GM23248 (cell line): ENCODE data around the gene OR3A2. TPM values are rescaled to one million over a fixed set of nuclear protein-coding genes. Genes with fewer than 3 reads are reported as not detected.
A peak's percentile ranks its signal among the peaks of the same experiment; 100 is the strongest.
"Not testable (repeated sequence)": the region's sequence is repeated elsewhere in the genome, so short reads cannot be mapped to it uniquely, and the experiment has no call there.

ENCODE experiments used
- DNase-seq: peaks from one replicate; pipeline ENCODE4 v3.0.0-alpha.2; 2015
- H2AFZ ChIP-seq: fragments of 200-600 bp; sonication (generic); 2 replicates; pipeline ENCODE4 v1.6.1; 2016; ENCODE audit warnings: antibody characterized with exemption
- H3F3A ChIP-seq: fragments of 200-600 bp; sonication (generic); 2 replicates; pipeline ENCODE4 v1.6.1; 2016; ENCODE audit warnings: mild to moderate bottlenecking, antibody characterized with exemption, mixed run types; ENCODE audit not compliant: insufficient read depth
- H3K27ac ChIP-seq: fragments of 200-600 bp; sonication (generic); 2 replicates; pipeline ENCODE4 v1.5.1; 2016; ENCODE audit warnings: mild to moderate bottlenecking
- H3K27me3 ChIP-seq: fragments of 200-600 bp; sonication (generic); replicated peaks from 2 replicates; pipeline ENCODE4 v1.6.1; 2016; ENCODE audit warnings: mild to moderate bottlenecking; ENCODE audit not compliant: insufficient read depth
- H3K36me3 ChIP-seq: fragments of 200-600 bp; sonication (generic); 2 replicates; pipeline ENCODE4 v1.6.1; 2016; ENCODE audit warnings: low read depth, mild to moderate bottlenecking
- H3K4me1 ChIP-seq: fragments of 200-600 bp; sonication (generic); 2 replicates; pipeline ENCODE4 v1.6.1; 2016; ENCODE audit warnings: mild to moderate bottlenecking; ENCODE audit not compliant: insufficient read depth
- H3K4me2 ChIP-seq: fragments of 200-600 bp; sonication (generic); one replicate; pipeline ENCODE4 v1.6.1; 2016; ENCODE audit warnings: mild to moderate bottlenecking; ENCODE audit not compliant: unreplicated experiment
- H3K4me3 ChIP-seq: fragments of 200-600 bp; sonication (generic); 2 replicates; pipeline ENCODE4 v1.5.1; 2016; ENCODE audit warnings: mild to moderate bottlenecking
- H3K79me2 ChIP-seq: fragments of 200-600 bp; sonication (generic); 2 replicates; pipeline ENCODE4 v1.6.1; 2016; ENCODE audit warnings: mild to moderate bottlenecking; ENCODE audit not compliant: insufficient read depth
- H3K9ac ChIP-seq: fragments of 200-600 bp; sonication (generic); 2 replicates; pipeline ENCODE4 v1.6.1; 2016; ENCODE audit warnings: mild to moderate bottlenecking
- H3K9me2 ChIP-seq: fragments of 200-600 bp; sonication (generic); 2 replicates; pipeline ENCODE4 v1.6.1; 2016; ENCODE audit warnings: mixed run types, mild to moderate bottlenecking, moderate library complexity; ENCODE audit not compliant: insufficient read depth
- H3K9me3 ChIP-seq: fragments of 200-600 bp; sonication (generic); one replicate; pipeline ENCODE4 v1.6.1; 2017; ENCODE audit warnings: low read depth
- H4K20me1 ChIP-seq: fragments of 200-600 bp; sonication (generic); 2 replicates; pipeline ENCODE4 v1.6.0; 2016; ENCODE audit not compliant: insufficient read depth
- EZH2 ChIP-seq: fragments of 200-600 bp; sonication (generic); IDR thresholded peaks from 2 replicates; pipeline ENCODE4 v1.6.1; 2018; ENCODE audit warnings: antibody characterized with exemption, mild to moderate bottlenecking; ENCODE audit not compliant: insufficient read depth, poor library complexity, severe bottlenecking
- EZH2phosphoT487 ChIP-seq: fragments of 200-600 bp; sonication (generic); IDR thresholded peaks from 2 replicates; pipeline ENCODE4 v1.6.1; 2018; ENCODE audit warnings: antibody characterized with exemption, moderate library complexity, mild to moderate bottlenecking, low read depth; ENCODE audit not compliant: insufficient read depth
- WGBS, 2 experiments: methylation state at CpG; one replicate each; pipeline ENCODE4 v1.1.6; 2015 to 2017; ENCODE audit warnings: low lambda C conversion rate in 2 of 2, low coverage in 1 of 2; ENCODE audit errors: missing lambda C conversion rate in 2 of 2; 5-methylcytosine and 5-hydroxymethylcytosine counted together
- in situ Hi-C: fragments of 300-500 bp; cut with MboI; formaldehyde crosslinking; loops from 2 replicates; pipeline ENCODE4 v1.15.0; 2020
- polyA plus RNA-seq: library from polyadenylated mRNA; unstranded; fragments of >200 nt; fragmentation: Nextera tagmentation; extraction: Ambion mirVana; gene quantifications from 2 replicates; pipeline ENCODE4 v1.2.1, GENCODE V29; 2016
- total RNA-seq: library from RNA; depleted of rRNA; stranded (reverse); fragments of >200 nt; shearing (Covaris generic); gene quantifications from 2 replicates; pipeline ENCODE4 v1.2.3, GENCODE V29; 2014; rRNA removed

The OR3A2 gene
- total RNA-seq (not detected in 2 replicates), polyA plus RNA-seq (not detected in 2 replicates)

GRCh38 chr17:3385869-3386816, at the start of gene OR3A2:
Gene OR3A2 (minus strand): TSS chr17:3386308.
- no peak within 1 kb of the TSS for H3K4me2 ChIP-seq
- WGBS, 2 experiments, result 30 to 36% methylated on average over 72 to 79 of the region's 92 CpGs

GRCh38 chr17:3433741-3434140, 47.6 kb upstream of the OR3A2 start, which contains the start of gene OR1E2:
Gene OR1E2 (minus strand): TSS chr17:3433841. CDS start chr17:3433841, 0 bp downstream.
- TF ChIP-seq EZH2 (no peak), EZH2phosphoT487 (no peak)
- in situ Hi-C loops, result no loop called here
- Histone ChIP-seq H3K4me3 (no peak within 1 kb of the TSS), H3K9me2 (no peaks in the 10 kb centered on the region), H3K4me1 (no peaks in the 10 kb centered on the region), H3F3A (no peaks in the 10 kb centered on the region), H4K20me1 (no peaks in the 10 kb centered on the region), H3K27ac (no peak within 1 kb of the TSS), H3K79me2 (no peaks in the 10 kb centered on the region), H3K27me3 (no peaks in the 10 kb centered on the region), H3K36me3 (no peaks in the 10 kb centered on the region), H3K4me2 (no peak within 1 kb of the TSS), H3K9me3 (no peaks in the 10 kb centered on the region), H3K9ac (no peak within 1 kb of the TSS), H2AFZ (no peak within 1 kb of the TSS)
- WGBS, 2 experiments, result 30 to 34% methylated on average over 3 of the region's 3 CpGs
- no peak for DNase-seq

More at GRCh38 chr17:3385869-3386816, at the start of gene OR3A2:
- Histone ChIP-seq H3K9ac (no peak within 1 kb of the TSS), H3K36me3 (no peaks in the 10 kb centered on the region), H3K9me2 (no peaks in the 10 kb centered on the region), H3K4me1 (no peaks in the 10 kb centered on the region), H3F3A (no peaks in the 10 kb centered on the region), H3K79me2 (no peaks in the 10 kb centered on the region), H3K27me3 (no peaks in the 10 kb centered on the region), H3K9me3 (no peaks in the 10 kb centered on the region), H2AFZ (no peak within 1 kb of the TSS), H3K4me3 (no peak within 1 kb of the TSS), H3K27ac (no peak within 1 kb of the TSS), H4K20me1 (no peaks in the 10 kb centered on the region)
- TF ChIP-seq EZH2 (no peak), EZH2phosphoT487 (no peak)
- in situ Hi-C loops, result no loop called here
- no peak for DNase-seq

DNA sequence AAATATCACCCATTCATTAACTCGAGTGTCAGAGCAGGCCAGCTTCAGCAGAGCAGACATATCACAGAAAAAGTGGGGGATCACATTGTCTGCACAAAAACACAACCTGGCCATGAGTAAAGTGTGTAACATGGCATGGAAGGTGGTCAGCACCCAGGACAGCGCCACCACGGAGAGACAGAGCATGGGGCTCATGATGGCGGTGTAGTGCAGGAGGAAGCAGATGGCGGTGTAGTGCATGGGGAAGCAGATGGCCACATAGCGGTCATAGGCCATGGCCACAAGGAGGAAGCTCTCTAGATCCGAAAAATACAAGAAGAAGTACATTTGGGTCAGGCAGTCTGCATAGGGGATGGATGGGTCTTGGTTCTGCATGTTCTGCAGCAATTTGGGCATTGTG, 47.1 kb upstream of the OR3A2 start:
- H2AFZ ChIP-seq, H3K79me2 ChIP-seq, H3K9me3 ChIP-seq, H3K4me1 ChIP-seq, H3K27ac ChIP-seq, H4K20me1 ChIP-seq, H3K9ac ChIP-seq, in situ Hi-C loops, H3F3A ChIP-seq, H3K4me2 ChIP-seq, H3K9me2 ChIP-seq, H3K36me3 ChIP-seq, H3K27me3 ChIP-seq, H3K4me3 ChIP-seq: not testable (repeated sequence)
- peak; percentile 4 for DNase-seq
- WGBS, 2 experiments, result 18 to 24% methylated on average over 7 of the region's 7 CpGs

DNA sequence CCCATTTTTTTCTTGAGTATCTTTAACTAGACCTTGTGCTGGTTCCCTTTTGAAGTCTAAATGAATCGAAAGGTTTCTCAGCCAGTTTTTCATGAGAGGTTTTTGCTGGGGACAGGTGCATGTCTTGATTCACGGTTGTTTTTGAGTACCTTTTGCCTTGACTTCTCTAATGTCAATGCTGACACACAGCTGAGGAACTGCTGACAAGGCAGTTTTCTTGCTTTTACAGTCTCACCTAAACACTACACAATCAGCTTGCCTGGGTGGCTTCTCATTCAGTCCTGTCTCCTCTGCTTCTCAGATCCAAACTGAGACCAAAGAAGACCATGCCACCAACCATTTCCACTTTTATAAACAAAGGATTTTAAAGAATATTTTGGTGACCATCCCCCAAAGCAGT, 32.1 kb upstream of the OR3A2 start:
- Histone ChIP-seq H3K9ac (no peak overlapping the region), H3K79me2 (no peaks in the 10 kb centered on the region), H3K4me2 (no peak overlapping the region), H3K27me3 (no peaks in the 10 kb centered on the region), H2AFZ (no peak overlapping the region), H3K9me3 (no peaks in the 10 kb centered on the region), H4K20me1 (no peaks in the 10 kb centered on the region), H3K9me2 (no peaks in the 10 kb centered on the region), H3F3A (no peaks in the 10 kb centered on the region), H3K27ac (no peak overlapping the region), H3K4me3 (no peak overlapping the region), H3K36me3 (no peaks in the 10 kb centered on the region), H3K4me1 (no peaks in the 10 kb centered on the region)
- TF ChIP-seq EZH2phosphoT487 (no peak), EZH2 (no peak)
- WGBS, 2 experiments, result 21 to 28% methylated on average over 2 of the region's 2 CpGs
- no peak for DNase-seq
- in situ Hi-C loops, result no loop called here
